ENCODE measurements around the gene TGM2. TPM values are rescaled to one million over a fixed set of nuclear protein-coding genes. Genes with fewer than 3 reads are reported as not detected.

The TGM2 gene
- total and polyA plus RNA-seq, 2 experiments from 2014 or later, result 119 to 275 TPM

- H3K9me3 ChIP-seq (ENCODE audit: low read depth), result no peaks in the 10 kb centered on the region
- no peak for TF ChIP-seq CTCF (IDR thresholded peaks at IDR 0.05; ENCODE audit: low read depth, low read length)
- no peak for DNase-seq (ENCODE audit: low read depth in 1 of 2, low spot score in 1 of 2)
- no peak overlapping the region for H3K27ac ChIP-seq
- H3K4me1 ChIP-seq (ENCODE audit: low read depth), result no peaks in the 10 kb centered on the region
- no peak overlapping the region for H3K4me3 ChIP-seq
- H3K36me3 ChIP-seq, result no peaks in the 10 kb centered on the region
- no peaks in the 10 kb centered on the region for H3K27me3 ChIP-seq
Measured at GRCh38 chr20:38177201-38177600, 12.1 kb upstream of the TGM2 start.

- Histone ChIP-seq H3K4me3 (no peak overlapping the region), H3K4me1 (ENCODE audit: low read depth) (no peaks in the 10 kb centered on the region)
- DNase-seq (ENCODE audit: low read depth in 1 of 2, low spot score in 1 of 2), result no peak
Measured at GRCh38 chr20:38175304-38176180, 10.5 kb upstream of the TGM2 start.

GRCh38 chr20:38173237-38174156 is 8.4 kb upstream of the TGM2 start:
- TF ChIP-seq CTCF (IDR thresholded peaks at IDR 0.05; ENCODE audit: low read depth, low read length), result no peak
- H3K9me3 ChIP-seq (ENCODE audit: low read depth), result no peaks in the 10 kb centered on the region
- no peaks in the 10 kb centered on the region for H3K27me3 ChIP-seq
- DNase-seq (ENCODE audit: low read depth in 1 of 2, low spot score in 1 of 2), result peak in 1 of 2 donors; percentile 85
- H3K4me3 ChIP-seq, result no peak overlapping the region
- no peaks in the 10 kb centered on the region for H3K4me1 ChIP-seq (ENCODE audit: low read depth)
- H3K27ac ChIP-seq, result no peak overlapping the region
- no peaks in the 10 kb centered on the region for H3K36me3 ChIP-seq

More at GRCh38 chr20:38175304-38176180, 10.5 kb upstream of the TGM2 start:
- H3K9me3 ChIP-seq (ENCODE audit: low read depth), result no peaks in the 10 kb centered on the region
- TF ChIP-seq CTCF (IDR thresholded peaks at IDR 0.05; ENCODE audit: low read depth, low read length), result no peak
- H3K36me3 ChIP-seq, result no peaks in the 10 kb centered on the region
- no peaks in the 10 kb centered on the region for H3K27me3 ChIP-seq
- H3K27ac ChIP-seq, result no peak overlapping the region

- Histone ChIP-seq H3K9me3 (ENCODE audit: low read depth) (no peaks in the 10 kb centered on the region), H3K27ac (no peak overlapping the region), H3K27me3 (no peaks in the 10 kb centered on the region), H3K4me3 (no peak overlapping the region), H3K4me1 (ENCODE audit: low read depth) (no peaks in the 10 kb centered on the region), H3K36me3 (no peaks in the 10 kb centered on the region)
- TF ChIP-seq CTCF (IDR thresholded peaks at IDR 0.05; ENCODE audit: low read depth, low read length), result peak; percentile 46
- DNase-seq (ENCODE audit: low read depth in 1 of 2, low spot score in 1 of 2), result peak in 1 of 2 donors; percentile 51
Measured at GRCh38 chr20:38172408-38172807, 7.3 kb upstream of the TGM2 start.

GRCh38 chr20:38171675-38172043 is 6.6 kb upstream of the TGM2 start:
- Histone ChIP-seq H3K27ac (no peak overlapping the region), H3K27me3 (no peaks in the 10 kb centered on the region), H3K4me1 (ENCODE audit: low read depth) (peaks cover 5% of the 10 kb centered on the region), H3K36me3 (no peaks in the 10 kb centered on the region), H3K4me3 (no peak overlapping the region), H3K9me3 (ENCODE audit: low read depth) (no peaks in the 10 kb centered on the region)
- no peak for DNase-seq (ENCODE audit: low read depth in 1 of 2, low spot score in 1 of 2)
- no peak for TF ChIP-seq CTCF (IDR thresholded peaks at IDR 0.05; ENCODE audit: low read depth, low read length)

Data from cardiac muscle cell (in vitro differentiated cells and primary cell).